Heart left ventricle (tissue), 13 donors: ENCODE data around the gene AGAP2.

Experiments used
- CTCF ChIP-seq, 12 donors: fragments of 200-600 bp; sonication (generic) in 4 of 12; IDR thresholded peaks; one replicate each; pipeline versions ENCODE4 v1.5.0 to v1.8.0; 2018 to 2022; ENCODE audit warnings: antibody characterized with exemption in 12 of 12, mild to moderate bottlenecking in 5 of 12
- POLR2A ChIP-seq, 2 donors: fragments of 450-650 bp; IDR thresholded peaks; one replicate each; pipeline ENCODE4 v1.6.1; 2017; ENCODE audit warnings: antibody characterized with exemption in 2 of 2, mild to moderate bottlenecking in 2 of 2, moderate library complexity in 2 of 2
- donor health status: ischemic (EF 13 %, LVEDD 7.1; RV severe dilation, severe dysfunction).
- donor health status: DM: no; HTN: yes; CAD: no.
- donor health status: DM: no; HTN: no; CAD: no.
- donor health status: ischemic (EF 25% LVEDD 6.9; RV normal size, moderate dysfunction).
- donor health status: ischemic (EF 25% LVEDD 5.7; RV mildly dilated, moderate dysfunction).
- donor health status: ischemic (EF 35%, LVEDD 5.7; RV mildly dilated, moderate dysfunction).
- donor health status: nonischemic (EF 11% LVEDD 7.7; RV severe dilation, severe dysfunction).
- donor health status: DM: yes; HTN: yes; CAD: no.
- donor health status: PGD.
- donor health status: ischemic (EF 29% LVEDD 5.4; RV normal size, mild dysfunction).
- donor health status: nonischemic (EF 23%, LVEDD 6.1; RV moderate dilation, normal function).

- TF ChIP-seq CTCF (IDR thresholded peaks at IDR 0.05) (no peak), POLR2A (IDR thresholded peaks at IDR 0.05) (no peak)
Observed at GRCh38 chr12:57732270-57732669, 6.3 kb downstream of the AGAP2 start.
